ENCODE measurements around the gene TXNDC2. TPM values are rescaled to one million over a fixed set of nuclear protein-coding genes. Genes with fewer than 3 reads are reported as not detected.

The TXNDC2 gene
- total RNA-seq, 1 experiment from 2014 or later, result 0.12 TPM

DNA sequence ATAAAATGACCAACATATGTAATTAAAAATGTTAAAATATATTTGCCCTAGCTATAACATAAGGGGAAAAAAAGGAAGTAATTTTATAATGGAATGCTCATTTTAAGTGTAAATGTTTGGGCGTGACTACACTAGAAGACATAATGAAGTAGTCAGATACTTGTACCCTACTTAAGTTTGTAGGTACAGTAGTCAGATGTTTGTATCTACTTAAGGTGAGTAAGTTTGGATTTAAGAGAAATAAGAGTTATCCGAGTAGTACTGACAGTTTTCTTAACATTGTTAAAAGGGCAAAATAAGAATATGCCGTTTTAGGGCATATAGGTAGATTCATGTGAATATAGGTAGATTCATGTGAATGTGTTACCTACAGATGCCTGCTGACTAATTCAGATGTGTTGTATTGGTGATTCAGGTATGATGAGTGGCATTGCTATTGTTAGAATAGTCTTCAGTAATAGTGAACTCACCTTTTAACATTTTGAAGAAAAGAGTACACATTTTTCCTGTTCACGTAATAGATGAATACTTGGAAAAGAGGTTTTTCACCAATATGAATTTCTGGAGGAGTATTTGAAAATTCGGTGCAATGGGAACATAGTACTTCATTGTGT, 43.0 kb downstream of the TXNDC2 start:
- peaks cover 16 to 68% of the 10 kb centered on the region in 2 experiments for H3K4me1 ChIP-seq (ENCODE audit: control insufficient read depth in 1 of 2, insufficient read depth in 2 of 2, low read length in 2 of 2)
- peaks cover 73% of the 10 kb centered on the region; the same call in 1 of the 2 replicates for H4K20me1 ChIP-seq (ENCODE audit: insufficient read depth)
- no peak overlapping the region for H2AFZ ChIP-seq (ENCODE audit: low read depth, low read length, poor library complexity, severe bottlenecking)
- H3K36me3 ChIP-seq (ENCODE audit: control insufficient read depth in 1 of 2, insufficient read depth in 2 of 2, low read length in 2 of 2), result no peaks in the 10 kb centered on the region; a peak in 1 of 4 replicates
- ATAC-seq (no peak), DNase-seq (ENCODE audit: low read depth, low spot score) (no peak)
- H3K9me2 ChIP-seq (ENCODE audit: insufficient read depth), result no peaks in the 10 kb centered on the region
- TF ChIP-seq ZFX (IDR thresholded peaks at IDR 0.05) (no peak), FOSL1 (IDR thresholded peaks at IDR 0.05; ENCODE audit: low read depth) (peak; percentile 22; the same call in 1 of the 2 replicates)
- H3K79me2 ChIP-seq (ENCODE audit: insufficient read depth, low read length), result peaks cover 100% of the 10 kb centered on the region
- H3K9me3 ChIP-seq (ENCODE audit: control insufficient read depth in 1 of 2, insufficient read depth in 1 of 2, low read depth in 1 of 2, low read length in 2 of 2), result no peaks in the 10 kb centered on the region
- no TSS peak for BruUV-seq (replicated peaks)
- 0 out of 2 replicates have a peak overlapping the region, but pooled peaks have one; percentile 13 for H3K4me2 ChIP-seq (ENCODE audit: low read length)
- no peaks in the 10 kb centered on the region for H3K27me3 ChIP-seq (ENCODE audit: insufficient read depth, low read length)
- CTCF ChIA-PET, result no interaction called here
- no peak overlapping the region for H3K9ac ChIP-seq (ENCODE audit: low read length)
- no peak overlapping the region for H3K27ac ChIP-seq (ENCODE audit: low read depth, low read length)
- intact Hi-C loops (cut with micrococcal nuclease), result no loop called here
- POLR2A ChIA-PET, result no interaction called here
- RAD21 ChIA-PET (ENCODE audit: low non-redundant PET in 1 of 2, low total read pairs in 2 of 2, uncharacterized antibody in 2 of 2, unreplicated experiment in 2 of 2), result no interaction called here
- H3K4me3 ChIP-seq (replicated peaks in 1 of 2; ENCODE audit: low read depth in 1 of 2, low read length in 2 of 2), result no peak overlapping the region

DNA sequence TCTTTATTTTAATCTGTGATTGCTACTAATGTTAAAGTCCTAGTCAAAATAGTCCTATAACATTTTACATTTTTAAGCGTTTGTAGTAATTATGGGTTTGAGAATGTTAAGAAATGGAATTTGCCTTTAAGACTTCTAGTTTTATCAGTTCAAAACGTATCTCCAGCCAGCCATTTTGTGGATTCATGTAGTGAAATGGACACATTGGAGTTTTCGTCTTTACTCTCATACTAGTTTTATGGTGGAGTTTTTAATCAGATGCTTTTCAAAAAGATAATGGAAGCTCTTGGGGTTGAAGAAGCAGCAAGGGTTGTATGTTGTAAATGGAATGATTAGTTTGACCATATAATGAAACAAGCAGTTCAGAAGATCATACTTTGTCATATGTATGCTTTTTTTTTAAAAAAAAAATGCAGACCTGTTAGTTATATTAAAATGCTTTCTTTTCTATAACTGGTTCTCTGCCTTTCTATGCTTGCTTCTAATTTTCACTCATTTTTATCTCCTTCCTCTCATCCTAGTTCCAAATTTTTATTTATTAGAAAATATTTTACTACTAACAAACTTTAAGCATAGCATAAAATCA, 44.6 kb downstream of the TXNDC2 start:
- TF ChIP-seq, protein P1, sequence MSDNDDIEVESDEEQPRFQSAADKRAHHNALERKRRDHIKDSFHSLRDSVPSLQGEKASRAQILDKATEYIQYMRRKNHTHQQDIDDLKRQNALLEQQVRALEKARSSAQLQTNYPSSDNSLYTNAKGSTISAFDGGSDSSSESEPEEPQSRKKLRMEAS (IDR thresholded peaks at IDR 0.05), result no peak
- TF ChIP-seq ELF1 (IDR thresholded peaks at IDR 0.05; ENCODE audit: borderline replicate concordance, low read depth) (no peak), RAD21 (IDR thresholded peaks at IDR 0.05; ENCODE audit: low read depth) (no peak), TCF7L2 (IDR thresholded peaks at IDR 0.05; ENCODE audit: borderline replicate concordance, extremely low read depth, insufficient read depth, insufficient read length) (no peak), SIN3A (IDR thresholded peaks at IDR 0.05; ENCODE audit: low read depth) (no peak), YY1 (IDR thresholded peaks at IDR 0.05; ENCODE audit: extremely low read depth, insufficient replicate concordance, low read depth, low read length) (no peak), FOSL1 (IDR thresholded peaks at IDR 0.05; ENCODE audit: low read depth) (no peak), ZNF274 (IDR thresholded peaks at IDR 0.05; ENCODE audit: low read depth, low read length) (no peak), CBX3 (IDR thresholded peaks at IDR 0.05; ENCODE audit: low read depth) (no peak), EGR1 (IDR thresholded peaks at IDR 0.05; ENCODE audit: low read depth) (no peak), POLR2A (IDR thresholded peaks at IDR 0.05; ENCODE audit: borderline replicate concordance, extremely low read depth, insufficient read depth, insufficient read length) (no peak)
- TF ChIP-seq, protein P2, sequence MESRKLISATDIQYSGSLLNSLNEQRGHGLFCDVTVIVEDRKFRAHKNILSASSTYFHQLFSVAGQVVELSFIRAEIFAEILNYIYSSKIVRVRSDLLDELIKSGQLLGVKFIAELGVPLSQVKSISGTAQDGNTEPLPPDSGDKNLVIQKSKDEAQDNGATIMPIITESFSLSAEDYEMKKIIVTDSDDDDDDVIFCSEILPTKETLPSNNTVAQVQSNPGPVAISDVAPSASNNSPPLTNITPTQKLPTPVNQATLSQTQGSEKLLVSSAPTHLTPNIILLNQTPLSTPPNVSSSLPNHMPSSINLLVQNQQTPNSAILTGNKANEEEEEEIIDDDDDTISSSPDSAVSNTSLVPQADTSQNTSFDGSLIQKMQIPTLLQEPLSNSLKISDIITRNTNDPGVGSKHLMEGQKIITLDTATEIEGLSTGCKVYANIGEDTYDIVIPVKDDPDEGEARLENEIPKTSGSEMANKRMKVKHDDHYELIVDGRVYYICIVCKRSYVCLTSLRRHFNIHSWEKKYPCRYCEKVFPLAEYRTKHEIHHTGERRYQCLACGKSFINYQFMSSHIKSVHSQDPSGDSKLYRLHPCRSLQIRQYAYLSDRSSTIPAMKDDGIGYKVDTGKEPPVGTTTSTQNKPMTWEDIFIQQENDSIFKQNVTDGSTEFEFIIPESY (IDR thresholded peaks at IDR 0.05; ENCODE audit: extremely low read depth, insufficient replicate concordance, low read length), result no peak
- TF ChIP-seq, protein P3, sequence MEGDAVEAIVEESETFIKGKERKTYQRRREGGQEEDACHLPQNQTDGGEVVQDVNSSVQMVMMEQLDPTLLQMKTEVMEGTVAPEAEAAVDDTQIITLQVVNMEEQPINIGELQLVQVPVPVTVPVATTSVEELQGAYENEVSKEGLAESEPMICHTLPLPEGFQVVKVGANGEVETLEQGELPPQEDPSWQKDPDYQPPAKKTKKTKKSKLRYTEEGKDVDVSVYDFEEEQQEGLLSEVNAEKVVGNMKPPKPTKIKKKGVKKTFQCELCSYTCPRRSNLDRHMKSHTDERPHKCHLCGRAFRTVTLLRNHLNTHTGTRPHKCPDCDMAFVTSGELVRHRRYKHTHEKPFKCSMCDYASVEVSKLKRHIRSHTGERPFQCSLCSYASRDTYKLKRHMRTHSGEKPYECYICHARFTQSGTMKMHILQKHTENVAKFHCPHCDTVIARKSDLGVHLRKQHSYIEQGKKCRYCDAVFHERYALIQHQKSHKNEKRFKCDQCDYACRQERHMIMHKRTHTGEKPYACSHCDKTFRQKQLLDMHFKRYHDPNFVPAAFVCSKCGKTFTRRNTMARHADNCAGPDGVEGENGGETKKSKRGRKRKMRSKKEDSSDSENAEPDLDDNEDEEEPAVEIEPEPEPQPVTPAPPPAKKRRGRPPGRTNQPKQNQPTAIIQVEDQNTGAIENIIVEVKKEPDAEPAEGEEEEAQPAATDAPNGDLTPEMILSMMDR (IDR thresholded peaks at IDR 0.05 in 2 of 3, conservative IDR thresholded peaks at IDR 0.05 in 1 of 3; ENCODE audit: borderline replicate concordance in 1 of 3, insufficient read depth in 1 of 3, low read depth in 2 of 3, low read length in 2 of 3), result no peak
- POLR2A ChIA-PET, result no interaction called here
- RAD21 ChIA-PET (ENCODE audit: low non-redundant PET in 1 of 2, low total read pairs in 2 of 2, uncharacterized antibody in 2 of 2, unreplicated experiment in 2 of 2), result no interaction called here

More for the DNA sequence above, 44.6 kb downstream of the TXNDC2 start:
- H3K79me2 ChIP-seq (ENCODE audit: insufficient read depth, low read length), result peaks cover 100% of the 10 kb centered on the region
- H3K27me3 ChIP-seq (ENCODE audit: insufficient read depth, low read length), result no peaks in the 10 kb centered on the region
- H3K9ac ChIP-seq (ENCODE audit: low read length), result no peak overlapping the region
- peaks cover 57% of the 10 kb centered on the region; the same call in 1 of the 2 replicates for H4K20me1 ChIP-seq (ENCODE audit: insufficient read depth)
- H3K4me1 ChIP-seq (ENCODE audit: control insufficient read depth in 1 of 2, insufficient read depth in 2 of 2, low read length in 2 of 2), result peaks cover 18 to 72% of the 10 kb centered on the region in 2 experiments
- H3K4me2 ChIP-seq (ENCODE audit: low read length), result no peak overlapping the region
- H2AFZ ChIP-seq (ENCODE audit: low read depth, low read length, poor library complexity, severe bottlenecking), result no peak overlapping the region
- peaks cover 0 to 3% of the 10 kb centered on the region in 2 experiments; a peak in 2 of 4 replicates for H3K36me3 ChIP-seq (ENCODE audit: control insufficient read depth in 1 of 2, insufficient read depth in 2 of 2, low read length in 2 of 2)
- no peak for DNase-seq (ENCODE audit: low read depth, low spot score)
- H3K9me3 ChIP-seq (ENCODE audit: control insufficient read depth in 1 of 2, insufficient read depth in 1 of 2, low read depth in 1 of 2, low read length in 2 of 2), result no peaks in the 10 kb centered on the region
- CTCF ChIA-PET, result no interaction called here
- intact Hi-C loops (cut with micrococcal nuclease), result no loop called here
- H3K9me2 ChIP-seq (ENCODE audit: insufficient read depth), result no peaks in the 10 kb centered on the region
- no peak for ATAC-seq
- no peak overlapping the region for H3K4me3 ChIP-seq (replicated peaks in 1 of 2; ENCODE audit: low read depth in 1 of 2, low read length in 2 of 2)
- BruUV-seq (replicated peaks), result no TSS peak
- no peak overlapping the region for H3K27ac ChIP-seq (ENCODE audit: low read depth, low read length)

All from HCT116 (cell line).